Fibroblast of the aortic adventitia (primary cell): Measurements from ENCODE around the gene PLD5. TPM values are rescaled to one million over a fixed set of nuclear protein-coding genes. Genes with fewer than 3 reads are reported as not detected.

Experiments used
- DNase-seq: peaks from one replicate; pipeline ENCODE4 v3.0.0-alpha.2; 2010; ENCODE audit warnings: low read depth
- H3K4me3 ChIP-seq: 2 replicates; pipeline ENCODE4 v1.5.1; 2011; ENCODE audit warnings: low read depth, mild to moderate bottlenecking, control low read depth, low read length, moderate library complexity
- CTCF ChIP-seq: IDR thresholded peaks from 2 replicates; pipeline ENCODE4 v1.5.1; 2011; ENCODE audit warnings: mild to moderate bottlenecking, low read length, control low read depth, inconsistent platforms; ENCODE audit not compliant: insufficient read depth
- small RNA-seq: library from RNA; depleted of rRNA; stranded (forward); fragments of <200 nt; gene quantifications from one replicate; pipeline ENCODE3, GENCODE V24; 2012
- total RNA-seq: library from RNA; depleted of rRNA; stranded (reverse); fragments of >200 nt; gene quantifications from 2 replicates; pipeline ENCODE4 v1.2.3, GENCODE V29; 2012; ENCODE audit warnings: low replicate concordance

Gene PLD5
- total RNA-seq, 1 donor: under 0.01 TPM

GRCh38 chr1:242034392-242034791, 490.1 kb downstream of the PLD5 start:
- no peak for DNase-seq
- H3K4me3 ChIP-seq: no peak overlapping the region
- TF ChIP-seq CTCF: no peak

GRCh38 chr1:242033447-242033846, 491.1 kb downstream of the PLD5 start:
- no peak for DNase-seq
- no peak overlapping the region for H3K4me3 ChIP-seq
- no peak for TF ChIP-seq CTCF

Small RNAs within 50 kb of the gene (small RNA-seq; reads per million reads assigned to genes)
- gene AL360271.2 (not detected), gene RN7SKP12 (not detected)
